Erythroblast (primary cell): ENCODE measurements around the gene IKZF3.

Source experiments
- DNase-seq, 2 experiments: peaks; one replicate each; lab custom pipeline; 2025; lab: John Stamatoyannopoulos, UW
- GATA1 ChIP-seq: IDR thresholded peaks from 2 replicates; pipeline ENCODE4 v1.6.1; 2011; ENCODE audit warnings: low read depth, mild to moderate bottlenecking, control low read depth, low read length, moderate library complexity
- POLR2A ChIP-seq: IDR thresholded peaks from 2 replicates; pipeline ENCODE4 v1.6.1; 2011; ENCODE audit warnings: mild to moderate bottlenecking, low read length

Gene IKZF3

DNA sequence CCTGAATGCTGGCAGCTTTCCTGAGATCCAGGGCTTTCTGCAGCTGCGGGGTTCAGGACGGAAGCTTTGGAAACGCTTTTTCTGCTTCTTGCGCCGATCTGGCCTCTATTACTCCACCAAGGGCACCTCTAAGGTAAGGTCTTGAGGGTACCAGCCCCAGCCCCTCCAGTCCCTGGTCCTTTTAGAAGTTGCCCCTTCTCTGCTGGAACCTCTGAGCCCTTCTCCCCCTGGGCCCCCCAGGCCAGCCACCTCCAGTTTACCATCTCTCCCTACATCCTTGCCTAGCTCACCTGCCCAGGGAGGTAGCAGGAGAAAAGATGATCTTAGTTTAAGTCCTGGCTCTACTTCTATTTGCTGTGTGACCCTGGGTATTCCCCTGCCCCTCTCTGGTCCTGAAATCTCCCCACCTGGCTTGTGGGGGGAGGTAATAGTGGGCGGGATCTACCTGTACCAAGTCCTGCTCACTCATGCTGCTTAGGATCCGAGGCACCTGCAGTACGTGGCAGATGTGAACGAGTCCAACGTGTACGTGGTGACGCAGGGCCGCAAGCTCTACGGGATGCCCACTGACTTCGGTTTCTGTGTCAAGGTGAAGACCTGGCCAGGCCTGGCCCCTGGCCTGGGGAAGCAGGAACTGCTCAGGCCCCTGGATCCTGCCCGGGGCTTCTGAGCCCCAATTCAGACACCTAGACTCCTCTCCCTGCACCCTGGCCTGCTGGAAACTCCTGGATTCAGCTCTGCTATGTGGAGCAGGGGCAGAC, 119.9 kb downstream of the IKZF3 start:
- TF ChIP-seq POLR2A (no peak), GATA1 (no peak)
- no peak for DNase-seq

DNA sequence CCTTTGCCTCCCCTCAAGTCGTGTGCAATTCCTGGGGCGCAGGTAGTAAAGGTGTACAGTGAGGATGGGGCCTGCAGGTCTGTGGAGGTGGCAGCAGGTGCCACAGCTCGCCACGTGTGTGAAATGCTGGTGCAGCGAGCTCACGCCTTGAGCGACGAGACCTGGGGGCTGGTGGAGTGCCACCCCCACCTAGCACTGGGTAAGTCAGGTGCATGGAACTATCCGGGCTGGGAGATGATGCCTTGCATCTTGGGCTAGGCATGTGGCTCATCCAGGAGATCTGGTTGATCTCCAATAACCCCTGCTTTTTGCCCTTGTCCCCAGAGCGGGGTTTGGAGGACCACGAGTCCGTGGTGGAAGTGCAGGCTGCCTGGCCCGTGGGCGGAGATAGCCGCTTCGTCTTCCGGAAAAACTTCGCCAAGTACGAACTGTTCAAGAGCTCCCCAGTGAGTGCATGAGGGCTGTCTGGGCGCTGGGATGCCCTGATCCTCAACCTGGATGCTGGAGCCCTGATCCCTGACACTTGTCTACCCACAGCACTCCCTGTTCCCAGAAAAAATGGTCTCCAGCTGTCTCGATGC, 121.2 kb downstream of the IKZF3 start:
- no peak for DNase-seq
- no peak for TF ChIP-seq POLR2A

DNA sequence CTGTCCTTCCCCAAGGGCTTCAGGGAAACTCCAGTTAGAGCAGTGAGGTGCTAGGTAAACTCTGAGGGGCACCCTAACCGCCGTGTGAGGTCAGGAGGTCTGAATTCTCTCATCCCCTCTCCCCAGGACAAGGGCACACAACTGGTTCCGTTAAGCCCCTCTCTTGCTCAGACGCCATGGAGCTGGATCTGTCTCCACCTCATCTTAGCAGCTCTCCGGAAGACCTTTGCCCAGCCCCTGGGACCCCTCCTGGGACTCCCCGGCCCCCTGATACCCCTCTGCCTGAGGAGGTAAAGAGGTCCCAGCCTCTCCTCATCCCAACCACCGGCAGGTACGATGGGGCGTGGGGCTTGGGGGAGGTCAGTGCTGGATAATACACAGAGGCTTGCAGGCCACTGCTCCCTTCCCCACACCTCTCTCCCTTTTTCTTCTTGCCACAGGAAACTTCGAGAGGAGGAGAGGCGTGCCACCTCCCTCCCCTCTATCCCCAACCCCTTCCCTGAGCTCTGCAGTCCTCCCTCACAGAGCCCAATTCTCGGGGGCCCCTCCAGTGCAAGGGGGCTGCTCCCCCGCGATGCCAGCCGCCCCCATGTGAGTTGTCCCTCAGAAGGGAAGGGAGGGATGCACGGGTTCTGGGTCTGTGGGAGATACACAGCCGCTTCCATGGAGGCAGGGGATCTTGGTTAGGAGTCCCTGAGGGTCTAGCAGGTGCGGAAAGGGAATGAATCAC, 121.8 kb downstream of the IKZF3 start:
- TF ChIP-seq POLR2A (no peak), GATA1 (no peak)
- DNase-seq = no peak

DNA sequence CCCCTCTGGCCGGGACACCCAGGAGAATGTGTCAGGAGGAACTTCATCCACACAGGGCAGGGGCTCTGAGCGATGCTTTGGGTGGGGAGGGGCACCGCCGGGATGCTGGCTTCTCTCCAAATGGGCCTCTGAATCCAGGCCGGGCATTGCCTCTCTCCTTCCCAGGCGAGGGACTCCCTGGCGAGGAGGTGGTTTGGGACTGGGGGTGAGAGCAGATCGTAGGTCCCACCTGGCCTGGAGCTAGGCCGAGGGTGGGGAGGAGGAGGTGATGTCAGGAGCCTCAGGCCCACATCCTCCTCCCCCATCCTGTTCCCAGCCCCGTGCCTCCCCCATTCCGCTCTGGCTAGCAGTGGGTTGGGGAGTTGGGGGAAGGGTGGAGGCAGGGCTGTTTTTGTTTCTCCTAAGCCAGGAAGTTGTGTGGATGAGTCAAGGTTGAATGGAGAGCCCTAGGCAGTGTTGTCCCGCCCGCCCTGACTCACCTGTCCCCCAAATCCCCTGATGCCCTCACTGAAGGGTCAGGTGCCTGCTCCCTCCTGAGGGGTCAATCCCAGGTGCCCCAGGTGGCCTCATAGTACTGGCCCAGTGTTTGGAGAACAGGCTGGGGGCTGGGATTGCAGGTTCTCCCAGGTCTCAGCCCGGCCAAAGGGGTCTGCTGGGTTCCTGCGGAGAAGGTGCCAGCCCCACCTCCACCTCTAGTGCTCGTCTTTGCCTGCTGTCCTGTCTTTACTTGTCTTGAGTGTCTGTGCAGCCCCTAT, 123.6 kb downstream of the IKZF3 start:
- TF ChIP-seq POLR2A (no peak), GATA1 (no peak)
- DNase-seq = no peak

DNA sequence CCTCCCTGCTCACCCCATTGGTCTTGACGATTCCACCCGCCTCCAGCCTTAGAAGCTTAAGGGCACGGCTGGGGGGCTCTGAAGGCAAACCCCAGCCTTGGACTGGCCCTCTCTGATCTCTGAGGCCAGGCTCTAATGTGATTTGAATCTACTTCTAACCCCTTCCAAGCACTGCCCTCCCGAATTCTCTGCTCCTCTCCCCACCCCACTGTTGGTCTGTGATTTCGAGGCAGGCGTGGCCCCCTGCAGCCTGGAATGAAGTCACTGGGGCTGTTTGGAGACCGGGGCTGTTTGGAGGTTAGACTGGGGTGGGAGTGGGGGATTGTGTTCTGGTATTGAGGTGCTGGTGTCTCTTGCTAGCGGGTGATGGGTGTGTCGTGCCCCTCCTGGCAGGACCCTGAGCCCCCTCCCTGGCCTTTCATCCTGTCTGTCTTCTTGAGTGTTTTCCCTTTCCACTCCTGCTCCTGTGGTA, 124.2 kb downstream of the IKZF3 start:
- no peak for TF ChIP-seq GATA1
- no peak for TF ChIP-seq POLR2A

DNA sequence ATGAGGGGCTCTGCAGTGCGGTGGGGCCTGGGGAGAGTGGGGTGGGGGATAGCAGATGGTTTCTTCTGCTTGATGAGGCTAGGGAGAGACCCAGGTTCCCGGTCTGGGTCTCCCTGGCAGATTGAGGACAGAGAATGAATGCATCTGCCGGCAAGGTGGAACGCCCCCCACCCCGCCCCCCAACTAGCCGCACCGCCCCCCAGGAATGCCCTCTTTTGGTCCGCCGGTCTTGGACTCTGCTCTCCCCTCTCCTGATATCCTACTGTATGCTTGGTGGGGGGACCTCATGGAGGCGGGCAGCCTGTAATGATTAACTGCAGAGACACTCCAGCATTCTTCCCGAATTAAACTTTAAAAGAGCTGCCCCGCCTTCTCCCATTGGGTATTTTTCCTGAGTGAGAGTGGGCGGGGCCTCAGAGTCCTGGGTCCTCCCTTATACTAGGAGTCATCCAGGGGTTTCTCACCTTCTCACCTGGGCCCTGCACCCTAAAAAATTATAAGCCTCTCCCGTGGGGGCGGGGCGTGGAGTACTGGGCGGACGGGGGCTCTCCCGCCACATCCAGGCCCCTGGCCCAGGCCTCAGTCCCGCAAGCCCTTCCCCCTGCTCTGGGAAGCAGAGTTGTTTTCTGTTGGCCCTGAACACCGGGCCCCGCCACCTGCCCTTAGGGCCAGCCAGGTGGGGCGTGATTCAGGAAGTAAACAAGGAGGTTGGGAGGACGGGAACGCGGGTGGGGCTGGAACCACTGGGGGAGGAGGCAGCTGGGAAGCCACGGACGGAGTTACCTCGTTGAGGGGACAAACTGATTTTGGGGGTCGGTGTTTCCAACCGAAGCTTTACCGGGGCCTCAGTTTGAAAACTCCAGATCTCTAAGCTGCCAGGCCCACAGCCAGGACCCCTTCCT, 124.9 kb downstream of the IKZF3 start:
- DNase-seq = no peak
- TF ChIP-seq POLR2A (no peak), GATA1 (no peak)

More for the DNA sequence above, 124.2 kb downstream of the IKZF3 start:
- DNase-seq = no peak

DNA sequence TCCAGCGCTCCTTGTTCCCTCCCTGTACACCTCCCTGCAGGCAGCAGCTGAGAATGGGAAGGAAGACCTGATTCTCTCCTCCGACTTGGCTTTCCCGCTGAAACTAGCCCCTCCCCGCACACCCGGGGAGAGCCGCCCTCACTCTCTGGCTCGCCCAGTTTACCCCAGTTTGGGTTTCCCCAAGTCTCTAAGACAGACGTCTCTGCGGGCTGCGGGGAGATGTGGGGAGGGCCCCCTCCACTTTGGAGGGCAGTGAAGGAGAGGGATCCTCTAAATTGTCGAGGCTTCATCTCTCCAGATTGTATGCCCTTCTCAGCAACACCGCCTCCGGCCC, 125.6 kb downstream of the IKZF3 start:
- DNase-seq = no peak
- TF ChIP-seq POLR2A (no peak), GATA1 (no peak)

DNA sequence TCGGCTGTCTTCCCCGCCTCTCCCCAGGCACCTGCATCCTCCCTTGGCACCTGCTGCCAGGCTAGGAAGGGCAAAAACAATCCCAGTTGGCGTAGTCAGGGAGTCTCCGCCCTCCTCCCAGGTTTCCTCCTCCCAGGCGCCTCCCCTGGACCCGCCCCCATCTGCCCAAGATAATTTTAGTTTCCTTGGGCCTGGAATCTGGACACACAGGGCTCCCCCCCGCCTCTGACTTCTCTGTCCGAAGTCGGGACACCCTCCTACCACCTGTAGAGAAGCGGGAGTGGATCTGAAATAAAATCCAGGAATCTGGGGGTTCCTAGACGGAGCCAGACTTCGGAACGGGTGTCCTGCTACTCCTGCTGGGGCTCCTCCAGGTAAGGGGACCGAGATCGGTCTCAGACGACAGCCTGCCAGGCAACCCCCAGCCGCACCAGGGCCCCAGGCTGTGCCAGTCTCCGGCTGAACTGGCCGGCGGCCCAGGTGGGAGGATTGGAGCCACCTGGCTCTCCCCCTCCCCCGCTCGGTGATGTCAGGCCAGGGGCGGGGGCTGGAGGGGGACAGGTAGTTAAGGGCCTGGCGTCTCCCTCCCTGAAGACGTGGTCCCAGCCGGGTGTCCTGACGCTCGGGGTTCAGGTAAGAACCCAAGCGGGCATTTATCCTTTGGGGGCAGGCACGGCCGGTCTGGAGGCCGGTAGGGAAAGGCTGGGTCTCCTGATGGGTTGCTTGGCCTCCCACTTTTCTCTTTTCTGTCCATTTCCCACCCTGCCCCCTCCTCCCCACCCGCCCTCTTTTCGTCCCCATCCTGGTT, 126.1 kb downstream of the IKZF3 start, which contains the start of gene GRB7:
Gene GRB7 (plus strand): TSS at position 179 of the 808 bp plus-strand sequence. CDS start 4,364 bp downstream, outside the sequence.
- DNase-seq = no peak

DNA sequence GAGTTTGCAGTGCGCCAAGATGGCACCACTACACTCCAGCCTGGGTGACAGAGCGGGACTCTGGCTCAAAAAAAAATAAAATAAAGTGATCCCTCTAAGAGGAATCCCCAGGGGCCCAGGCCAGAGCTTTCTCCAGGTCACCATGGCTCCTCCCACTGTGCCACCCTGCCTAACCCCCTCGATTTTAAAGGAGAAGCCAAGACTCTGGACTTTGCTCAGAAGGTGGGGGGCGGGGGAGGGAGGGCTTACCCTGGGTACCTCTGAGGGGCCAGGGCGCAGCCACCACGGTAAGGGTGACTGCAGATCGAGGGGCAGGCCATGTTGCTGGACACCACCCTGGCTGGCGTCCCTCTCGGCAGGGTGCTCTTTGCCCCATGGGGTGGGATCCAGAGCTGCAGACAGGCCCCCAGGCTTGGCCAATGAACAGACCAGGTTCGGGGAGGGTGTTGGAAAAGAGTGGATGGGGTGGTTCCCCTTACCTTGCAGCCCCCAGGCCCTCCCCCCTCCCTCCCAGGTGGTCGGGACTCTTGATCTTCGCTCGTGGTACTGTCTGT, 126.8 kb downstream of the IKZF3 start:
- TF ChIP-seq GATA1 = no peak
- TF ChIP-seq POLR2A = no peak
- no peak for DNase-seq

More for the DNA sequence above, 126.1 kb downstream of the IKZF3 start, which contains the start of gene GRB7:
- TF ChIP-seq GATA1 = no peak
- TF ChIP-seq POLR2A = no peak

DNA sequence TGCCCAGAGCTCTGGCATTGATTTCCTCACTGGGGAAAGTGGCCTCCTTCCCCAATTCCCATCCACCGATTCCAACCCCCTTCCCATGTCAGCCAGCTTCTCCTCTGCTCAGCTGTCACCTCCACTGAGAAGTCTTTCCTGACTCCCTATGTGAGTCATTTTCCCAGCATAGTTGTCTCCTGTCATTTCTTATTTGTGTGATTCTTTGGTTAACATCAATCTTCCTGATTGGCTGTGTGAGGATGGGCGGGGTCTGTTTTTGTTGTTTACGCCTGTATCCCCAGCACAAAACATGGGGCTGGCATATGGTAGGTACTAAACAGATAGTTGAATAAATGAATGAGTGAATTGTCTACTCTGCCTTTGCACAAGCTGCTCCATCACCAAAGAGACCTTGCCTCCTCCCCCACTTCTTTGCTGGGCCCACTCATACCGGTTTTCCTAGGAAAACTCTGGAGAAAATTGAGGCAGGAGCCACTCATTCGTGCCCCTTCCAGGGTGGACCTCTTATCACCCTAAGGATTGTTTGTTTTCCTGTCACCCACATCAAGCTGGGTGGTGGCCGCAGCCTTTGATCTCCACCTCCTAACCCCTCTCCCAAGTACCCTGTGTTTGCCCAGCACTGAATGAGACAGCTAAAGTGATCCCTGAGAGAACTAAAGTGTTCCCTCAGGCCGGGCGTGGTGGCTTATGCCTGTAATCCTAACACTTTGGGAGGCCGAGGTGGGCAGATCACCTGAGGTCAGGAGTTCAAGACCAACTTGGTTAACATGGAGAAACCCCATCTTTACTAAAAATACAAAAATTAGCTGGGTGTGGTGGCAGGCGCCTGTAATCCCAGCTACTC, 127.6 kb downstream of the IKZF3 start:
- no peak for DNase-seq
- TF ChIP-seq POLR2A = no peak
- no peak for TF ChIP-seq GATA1

DNA sequence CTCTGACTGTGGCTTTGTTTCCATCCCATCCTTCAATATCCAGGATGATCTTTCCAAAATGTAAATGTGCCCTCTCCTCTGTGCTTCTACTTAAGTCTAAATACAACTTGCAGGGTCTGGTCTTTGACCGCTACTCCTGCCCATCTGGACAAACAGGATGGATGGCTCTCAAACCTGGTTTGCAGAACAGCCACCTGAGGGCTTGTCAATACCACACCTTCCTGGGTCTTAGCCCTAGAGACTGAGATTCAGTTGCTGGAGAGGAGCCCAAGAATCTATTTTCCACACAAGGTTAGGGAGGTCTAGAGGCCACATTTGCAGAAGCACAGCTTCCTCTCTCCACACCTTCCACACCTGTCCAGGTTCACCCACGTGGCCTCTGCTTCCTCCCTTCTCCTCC, 128.2 kb downstream of the IKZF3 start:
- no peak for DNase-seq

More for the DNA sequence above, 128.2 kb downstream of the IKZF3 start:
- TF ChIP-seq GATA1 (no peak), POLR2A (no peak)
